NCI-H1694 treated with DMSO at 0.1 percent for 48 hours (cell line): ENCODE data around the gene ZNF530.

ENCODE experiments used
- DNase-seq: peaks from one replicate; lab custom pipeline; 2025; lab: John Stamatoyannopoulos, UW

ZNF530 gene

GRCh38 chr19:57599761-57600383 is at the start of gene ZNF530:
ZNF530 (plus strand) TSS chr19:57599885; CDS start chr19:57604346, 4,461 bp downstream.
- DNase-seq, result peak; percentile 76

DNA sequence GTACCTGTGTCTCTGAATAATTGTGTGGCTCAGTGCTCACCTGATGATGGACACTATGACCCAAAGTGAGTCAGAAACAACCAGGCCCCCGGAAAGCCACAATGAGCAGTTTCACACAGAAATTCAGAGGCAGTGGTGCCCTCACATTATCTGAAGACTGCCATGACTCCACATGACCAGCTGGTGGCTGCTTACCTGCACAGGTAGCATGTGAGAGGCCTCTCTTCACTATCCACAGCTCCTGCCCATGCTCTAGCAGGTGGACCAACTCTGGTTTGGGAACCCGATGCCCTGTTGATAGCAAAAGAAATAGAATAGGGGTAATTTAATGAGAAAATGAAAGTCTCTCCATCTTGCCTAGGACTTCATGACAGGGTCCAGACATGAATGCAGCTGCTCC is 47.3 kb upstream of the ZNF530 start:
- DNase-seq, result no peak

GRCh38 chr19:57557659-57558058 is 42.0 kb upstream of the ZNF530 start:
- no peak for DNase-seq

- DNase-seq, result no peak
These were observed 41.2 kb upstream of the ZNF530 start for GRCh38 chr19:57558525-57558924.

- DNase-seq, result no peak
These were observed 40.7 kb upstream of the ZNF530 start for GRCh38 chr19:57559008-57559403.

DNA sequence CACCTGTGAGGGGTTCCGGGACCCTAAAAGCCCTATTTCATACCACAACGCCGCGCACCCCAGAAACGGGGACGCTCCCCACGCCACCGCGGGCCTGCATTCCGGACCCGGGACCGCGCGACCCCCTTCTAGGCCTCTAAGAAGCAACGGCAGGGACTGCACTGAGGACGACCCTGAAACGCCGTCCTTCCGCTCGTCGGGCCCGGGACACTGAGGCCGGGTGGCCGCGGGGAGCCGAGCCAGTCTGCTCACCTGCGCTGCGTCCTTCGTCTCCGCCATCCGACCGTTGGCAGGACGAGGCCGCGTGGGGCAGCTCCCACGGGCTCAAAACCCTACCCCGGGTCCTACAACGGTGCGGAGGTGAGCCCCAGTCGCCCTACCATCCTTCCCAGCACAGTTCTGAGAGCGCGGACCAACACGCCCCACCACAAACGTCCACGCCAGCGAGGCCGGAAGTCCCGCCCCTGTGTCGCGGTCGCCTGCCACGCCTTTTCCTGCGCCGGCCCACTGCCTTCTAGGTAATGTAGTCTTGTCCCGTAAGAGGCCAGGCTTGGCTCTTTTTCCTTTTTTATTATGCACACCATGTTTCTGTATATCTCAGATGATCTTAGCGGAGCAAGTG is 40.2 kb upstream of the ZNF530 start, which contains the start of gene ZNF550:
ZNF550 (minus strand) TSS at position 460 of the 622 bp plus-strand sequence; CDS start at position 279, 181 bp downstream.
- DNase-seq, result peak; percentile 36

DNA sequence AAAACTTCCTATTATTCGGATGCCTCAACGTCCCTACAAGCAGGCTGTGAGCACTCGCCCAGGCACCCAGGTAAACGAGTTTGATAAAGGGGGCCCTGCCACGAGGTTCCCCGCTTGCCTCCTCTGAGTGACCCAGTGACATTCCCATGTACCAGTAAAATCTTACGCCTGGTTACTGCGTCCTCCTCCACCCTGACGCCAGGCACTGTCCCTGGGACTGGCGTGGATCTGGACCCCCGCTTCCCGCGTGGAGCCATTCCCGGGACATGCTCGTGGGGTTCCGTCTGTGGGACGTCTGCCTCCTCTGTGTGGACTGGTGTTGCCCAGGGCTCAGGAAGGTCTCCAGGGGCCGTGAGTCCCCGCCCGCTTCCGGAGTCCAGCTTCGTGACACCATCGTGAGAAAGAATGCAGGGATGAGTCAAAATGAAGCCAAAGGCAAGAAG is 39.6 kb upstream of the ZNF530 start:
- no peak for DNase-seq

DNA sequence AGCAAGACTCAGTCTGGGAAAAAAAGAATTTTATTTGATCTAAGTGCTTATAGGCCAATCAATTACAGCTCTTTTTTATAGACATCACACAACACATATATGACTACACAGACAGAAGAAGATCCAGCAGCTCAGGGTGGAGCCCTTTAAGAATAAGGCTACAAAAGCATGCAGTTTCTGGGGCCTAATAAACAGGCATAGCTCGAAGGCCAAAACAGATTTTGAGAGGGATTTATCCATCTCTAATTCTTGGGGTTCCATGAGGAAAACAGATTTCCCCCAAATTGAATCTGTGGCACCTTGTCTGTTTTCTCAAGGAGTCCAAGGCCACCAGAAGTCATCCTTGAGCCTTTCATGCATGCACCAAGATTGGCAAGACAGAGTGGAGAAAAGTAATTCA is 36.1 kb upstream of the ZNF530 start:
- no peak for DNase-seq

- DNase-seq, result no peak
These were observed 33.1 kb upstream of the ZNF530 start for GRCh38 chr19:57566396-57567265.

- no peak for DNase-seq
These were observed 29.0 kb upstream of the ZNF530 start for GRCh38 chr19:57570707-57571106.

DNA sequence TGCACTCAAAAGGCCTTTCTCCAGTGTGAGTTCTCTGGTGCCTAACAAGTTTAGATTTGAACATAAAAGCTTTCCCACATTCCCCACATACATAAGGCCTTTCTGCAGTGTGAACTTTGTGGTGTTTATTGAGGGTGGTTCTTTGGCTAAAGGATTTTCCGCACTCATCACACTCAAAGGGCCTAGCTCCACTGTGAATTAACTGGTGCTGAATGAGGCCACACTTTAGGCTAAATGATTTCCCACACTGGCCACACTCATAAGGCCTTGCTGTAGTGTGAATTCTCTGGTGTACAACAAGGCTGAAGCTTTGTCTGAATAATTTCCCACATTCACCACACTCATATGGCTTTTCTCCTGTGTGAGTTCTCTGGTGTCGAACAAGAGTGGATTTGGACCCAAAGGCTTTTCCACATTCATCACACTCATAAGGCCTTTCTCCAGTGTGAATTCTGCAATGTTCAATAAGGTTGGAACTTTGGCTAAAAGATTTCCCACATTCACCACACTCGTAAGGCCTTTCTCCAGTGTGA is 27.2 kb upstream of the ZNF530 start:
- no peak for DNase-seq

DNA sequence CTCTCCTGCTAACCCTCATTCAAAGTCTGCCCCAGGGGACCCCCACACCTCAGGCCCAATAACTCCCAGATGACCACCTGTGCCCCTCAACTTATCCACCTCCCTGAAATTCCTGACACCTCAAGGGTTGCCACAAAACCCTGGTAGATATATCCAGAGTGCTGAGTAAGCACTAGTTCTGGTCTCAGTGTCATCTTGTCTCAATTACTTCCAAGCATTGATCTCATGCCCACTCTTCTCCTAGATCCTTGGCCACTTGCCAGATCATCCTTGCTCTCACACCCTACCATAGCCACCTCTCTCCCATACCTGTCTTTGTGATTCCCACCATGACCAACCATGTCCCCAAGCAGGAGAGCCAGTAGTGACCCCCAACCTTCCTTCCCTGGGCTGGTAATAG is 23.0 kb upstream of the ZNF530 start:
- no peak for DNase-seq

- DNase-seq, result peak; percentile 97
These were observed 21.0 kb upstream of the ZNF530 start, which contains the start of gene ZNF416 for GRCh38 chr19:57578487-57579205. ZNF416 (minus strand) TSS chr19:57578911; CDS start chr19:57578704, 207 bp downstream.

- no peak for DNase-seq
These were observed 16.6 kb upstream of the ZNF530 start for GRCh38 chr19:57583104-57583520.

GRCh38 chr19:57583521-57584416 is 15.9 kb upstream of the ZNF530 start, which contains the start of gene ZIK1:
ZIK1 (plus strand) TSS chr19:57584145; CDS start chr19:57584357, 212 bp downstream.
- peak; percentile 76 for DNase-seq

- DNase-seq, result no peak
These were observed 12.2 kb upstream of the ZNF530 start for GRCh38 chr19:57587529-57587928.

DNA sequence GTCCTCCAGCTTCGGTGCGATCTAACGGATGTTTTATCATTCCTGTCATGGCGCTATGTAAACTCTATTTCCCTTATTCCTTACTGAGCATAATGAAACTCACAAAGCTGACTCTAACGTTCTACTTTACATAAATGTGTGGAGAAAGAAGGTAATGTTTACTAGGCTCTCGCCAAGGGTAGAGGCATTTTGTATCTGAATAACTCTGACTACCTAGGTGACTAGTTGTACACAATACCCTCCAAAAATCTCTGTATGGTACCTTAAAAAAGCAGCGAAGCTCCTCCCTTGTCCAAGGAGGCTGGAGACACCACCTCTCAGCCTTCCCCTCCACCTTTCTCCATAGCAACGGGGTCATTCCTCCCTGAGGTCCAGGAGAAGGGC is 316 bp upstream of the ZNF530 start:
- no peak for DNase-seq

DNA sequence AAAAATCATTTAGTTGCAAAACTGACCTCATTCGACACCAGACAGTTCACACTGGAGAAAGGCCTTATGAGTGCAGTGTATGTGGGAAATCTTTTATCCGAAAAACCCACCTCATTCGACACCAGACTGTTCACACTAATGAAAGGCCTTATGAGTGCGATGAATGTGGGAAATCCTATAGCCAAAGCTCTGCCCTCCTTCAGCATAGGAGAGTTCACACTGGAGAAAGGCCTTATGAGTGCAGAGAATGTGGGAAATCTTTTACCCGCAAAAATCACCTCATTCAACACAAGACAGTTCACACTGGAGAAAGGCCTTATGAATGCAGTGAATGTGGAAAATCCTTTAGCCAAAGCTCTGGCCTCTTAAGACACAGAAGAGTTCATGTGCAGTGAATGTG is 7.2 kb downstream of the ZNF530 start:
- DNase-seq, result no peak

- DNase-seq, result no peak
These were observed 11.4 kb downstream of the ZNF530 start for GRCh38 chr19:57611113-57611512.

DNA sequence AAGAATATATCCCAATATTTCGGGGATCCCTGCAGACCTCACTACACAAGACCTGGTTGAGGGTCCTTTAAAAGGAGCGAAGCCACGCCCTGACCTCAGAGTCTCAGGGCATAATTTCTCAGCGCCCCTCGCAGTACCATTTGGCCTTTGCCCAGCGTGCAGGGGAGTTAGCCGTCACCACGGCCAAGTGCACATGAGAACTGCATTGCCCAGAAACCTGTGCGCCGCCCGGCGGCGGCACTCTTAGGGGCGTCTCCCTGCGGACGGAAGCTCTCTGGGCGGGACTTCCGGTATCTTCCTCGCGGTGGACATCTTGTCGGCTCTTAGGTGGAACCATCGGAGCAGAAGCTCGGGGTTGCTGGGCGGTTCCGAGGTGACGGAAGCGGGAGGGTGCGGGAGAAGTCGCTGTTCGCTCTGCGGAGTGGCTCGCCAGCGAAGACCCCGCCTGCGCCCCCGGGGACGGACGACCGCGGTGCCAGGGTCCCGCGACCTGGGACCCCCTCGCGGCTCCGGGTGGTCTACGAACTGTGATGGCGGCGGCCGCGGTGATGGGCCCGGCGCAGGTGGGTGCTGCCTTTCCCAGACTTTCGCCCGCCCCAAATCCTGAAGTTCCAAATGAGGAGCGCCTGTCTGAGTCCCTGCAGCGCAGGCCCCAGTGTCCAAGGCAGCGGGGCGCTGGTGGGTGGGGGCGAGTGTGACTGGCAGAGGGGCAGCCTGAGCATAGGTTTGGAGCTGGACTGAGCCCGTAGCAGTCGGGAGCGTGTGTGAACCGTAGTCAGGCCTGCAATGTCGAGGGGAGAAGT is 14.5 kb downstream of the ZNF530 start, which contains the start of gene ZNF134:
ZNF134 (plus strand) TSS at position 302 of the 803 bp plus-strand sequence. CDS start 5,227 bp downstream, outside the sequence.
- DNase-seq, result peak; percentile 86
